ENCODE data around the gene GFPT1.

The GFPT1 gene

DNA sequence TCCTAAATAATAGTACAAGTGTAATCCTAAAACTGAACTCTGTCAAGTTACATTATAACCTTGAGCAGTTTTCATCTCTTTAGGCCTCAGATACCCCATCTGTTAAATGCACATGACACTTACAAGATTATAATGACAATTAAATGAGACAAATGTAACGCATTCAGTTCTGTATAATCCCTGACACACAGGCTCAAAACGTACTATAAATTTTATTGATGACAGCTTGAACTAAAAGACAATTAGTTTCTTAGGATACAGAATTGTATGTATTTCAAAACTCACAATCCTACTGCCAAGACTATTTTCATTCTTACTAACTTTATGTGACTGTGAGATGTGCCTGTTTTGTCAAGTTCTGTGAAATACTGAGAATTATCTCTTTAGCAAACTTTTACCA lies 56.2 kb downstream of the GFPT1 start:
- no peak overlapping the region for H3K27ac ChIP-seq (ENCODE audit: extremely low read depth, low read depth, low read length)
- CTCF ChIA-PET, result no interaction called here
- POLR2A ChIA-PET, result no interaction called here
- H3K9me3 ChIP-seq (ENCODE audit: control insufficient read depth, insufficient read depth, low read depth, low read length), result no peaks in the 10 kb centered on the region
- peaks cover 57 to 71% of the 10 kb centered on the region in 2 experiments for H3K36me3 ChIP-seq (ENCODE audit: control insufficient read depth in 2 of 2, insufficient read depth in 1 of 2, low read length in 2 of 2)
- H3K4me3 ChIP-seq (ENCODE audit: low read depth, low read length), result no peak overlapping the region
- TF ChIP-seq, protein P1, sequence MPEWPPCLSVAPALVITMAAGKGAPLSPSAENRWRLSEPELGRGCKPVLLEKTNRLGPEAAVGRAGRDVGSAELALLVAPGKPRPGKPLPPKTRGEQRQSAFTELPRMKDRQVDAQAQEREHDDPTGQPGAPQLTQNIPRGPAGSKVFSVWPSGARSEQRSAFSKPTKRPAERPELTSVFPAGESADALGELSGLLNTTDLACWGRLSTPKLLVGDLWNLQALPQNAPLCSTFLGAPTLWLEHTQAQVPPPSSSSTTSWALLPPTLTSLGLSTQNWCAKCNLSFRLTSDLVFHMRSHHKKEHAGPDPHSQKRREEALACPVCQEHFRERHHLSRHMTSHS (tag by site-specific recombination; IDR thresholded peaks at IDR 0.05), result no peak
- no peak for TF ChIP-seq TCF7L2 (IDR thresholded peaks at IDR 0.05; ENCODE audit: borderline replicate concordance, low read depth, low read length)
- TF ChIP-seq HOXA7 (CRISPR knock-in tag; IDR thresholded peaks at IDR 0.05; ENCODE audit: borderline replicate concordance), result no peak
- TF ChIP-seq ZSCAN16 (tag by site-specific recombination; IDR thresholded peaks at IDR 0.05), result no peak
- TF ChIP-seq ZNF140 (tag by site-specific recombination; IDR thresholded peaks at IDR 0.05), result no peak
- no peak for TF ChIP-seq ZNF175 (tag by site-specific recombination; IDR thresholded peaks at IDR 0.05)
- TF ChIP-seq, protein P2, sequence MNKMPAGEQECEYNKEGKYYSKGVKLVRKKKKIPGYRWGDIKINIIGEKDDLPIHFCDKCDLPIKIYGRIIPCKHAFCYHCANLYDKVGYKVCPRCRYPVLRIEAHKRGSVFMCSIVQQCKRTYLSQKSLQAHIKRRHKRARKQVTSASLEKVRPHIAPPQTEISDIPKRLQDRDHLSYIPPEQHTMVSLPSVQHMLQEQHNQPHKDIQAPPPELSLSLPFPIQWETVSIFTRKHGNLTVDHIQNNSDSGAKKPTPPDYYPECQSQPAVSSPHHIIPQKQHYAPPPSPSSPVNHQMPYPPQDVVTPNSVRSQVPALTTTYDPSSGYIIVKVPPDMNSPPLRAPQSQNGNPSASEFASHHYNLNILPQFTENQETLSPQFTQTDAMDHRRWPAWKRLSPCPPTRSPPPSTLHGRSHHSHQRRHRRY (tag by site-specific recombination; IDR thresholded peaks at IDR 0.05), result no peak
- no peaks in the 10 kb centered on the region for H3K4me1 ChIP-seq (ENCODE audit: control insufficient read depth, insufficient read depth, low read length)

DNA sequence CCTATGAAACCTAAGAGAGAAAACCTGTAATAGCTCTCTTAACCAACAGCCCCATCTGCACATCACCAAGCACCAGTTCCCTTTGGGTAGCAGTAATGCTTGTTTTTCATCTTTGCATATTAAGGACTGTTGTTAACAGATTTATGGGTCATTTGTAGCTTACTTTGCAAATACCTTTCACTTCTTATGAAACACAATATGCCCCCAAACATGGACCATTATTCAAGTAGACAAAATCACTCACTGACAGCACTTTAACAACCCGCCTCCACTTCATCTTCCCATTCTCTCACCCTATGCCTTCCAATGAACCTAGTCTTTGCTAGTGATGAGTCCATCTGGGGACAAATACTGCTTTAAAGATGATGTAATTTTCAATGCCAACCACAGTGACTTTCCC lies 64.4 kb downstream of the GFPT1 start:
- Histone ChIP-seq H3K36me3 (ENCODE audit: control insufficient read depth in 2 of 2, insufficient read depth in 1 of 2, low read length in 2 of 2) (peaks cover 26 to 33% of the 10 kb centered on the region in 2 experiments), H3K4me3 (ENCODE audit: low read depth, low read length) (no peak overlapping the region), H3K27ac (ENCODE audit: extremely low read depth, low read depth, low read length) (no peak overlapping the region), H3K4me1 (ENCODE audit: control insufficient read depth, insufficient read depth, low read length) (peaks cover 4% of the 10 kb centered on the region; the same call in 1 of the 2 replicates), H3K9me3 (ENCODE audit: control insufficient read depth, insufficient read depth, low read depth, low read length) (no peaks in the 10 kb centered on the region)
- TF ChIP-seq ZNF549 (tag by site-specific recombination; IDR thresholded peaks at IDR 0.05), result no peak
- TF ChIP-seq, protein P3, sequence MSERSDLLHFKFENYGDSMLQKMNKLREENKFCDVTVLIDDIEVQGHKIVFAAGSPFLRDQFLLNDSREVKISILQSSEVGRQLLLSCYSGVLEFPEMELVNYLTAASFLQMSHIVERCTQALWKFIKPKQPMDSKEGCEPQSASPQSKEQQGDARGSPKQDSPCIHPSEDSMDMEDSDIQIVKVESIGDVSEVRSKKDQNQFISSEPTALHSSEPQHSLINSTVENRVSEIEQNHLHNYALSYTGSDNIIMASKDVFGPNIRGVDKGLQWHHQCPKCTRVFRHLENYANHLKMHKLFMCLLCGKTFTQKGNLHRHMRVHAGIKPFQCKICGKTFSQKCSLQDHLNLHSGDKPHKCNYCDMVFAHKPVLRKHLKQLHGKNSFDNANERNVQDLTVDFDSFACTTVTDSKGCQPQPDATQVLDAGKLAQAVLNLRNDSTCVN (tag by site-specific recombination; optimal IDR thresholded peaks at IDR 0.05), result no peak
- TF ChIP-seq OVOL3 (tag by site-specific recombination; IDR thresholded peaks at IDR 0.05), result no peak
- TF ChIP-seq OSR2 (tag by site-specific recombination; IDR thresholded peaks at IDR 0.05), result peak; percentile 13; the same call in 1 of the 2 replicates
- TF ChIP-seq, protein P4, sequence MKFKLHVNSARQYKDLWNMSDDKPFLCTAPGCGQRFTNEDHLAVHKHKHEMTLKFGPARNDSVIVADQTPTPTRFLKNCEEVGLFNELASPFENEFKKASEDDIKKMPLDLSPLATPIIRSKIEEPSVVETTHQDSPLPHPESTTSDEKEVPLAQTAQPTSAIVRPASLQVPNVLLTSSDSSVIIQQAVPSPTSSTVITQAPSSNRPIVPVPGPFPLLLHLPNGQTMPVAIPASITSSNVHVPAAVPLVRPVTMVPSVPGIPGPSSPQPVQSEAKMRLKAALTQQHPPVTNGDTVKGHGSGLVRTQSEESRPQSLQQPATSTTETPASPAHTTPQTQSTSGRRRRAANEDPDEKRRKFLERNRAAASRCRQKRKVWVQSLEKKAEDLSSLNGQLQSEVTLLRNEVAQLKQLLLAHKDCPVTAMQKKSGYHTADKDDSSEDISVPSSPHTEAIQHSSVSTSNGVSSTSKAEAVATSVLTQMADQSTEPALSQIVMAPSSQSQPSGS (tag by site-specific recombination; IDR thresholded peaks at IDR 0.05; ENCODE audit: low read depth), result 0 out of 2 replicates have a peak, but pooled peaks have one; percentile 27
- TF ChIP-seq, protein P5, sequence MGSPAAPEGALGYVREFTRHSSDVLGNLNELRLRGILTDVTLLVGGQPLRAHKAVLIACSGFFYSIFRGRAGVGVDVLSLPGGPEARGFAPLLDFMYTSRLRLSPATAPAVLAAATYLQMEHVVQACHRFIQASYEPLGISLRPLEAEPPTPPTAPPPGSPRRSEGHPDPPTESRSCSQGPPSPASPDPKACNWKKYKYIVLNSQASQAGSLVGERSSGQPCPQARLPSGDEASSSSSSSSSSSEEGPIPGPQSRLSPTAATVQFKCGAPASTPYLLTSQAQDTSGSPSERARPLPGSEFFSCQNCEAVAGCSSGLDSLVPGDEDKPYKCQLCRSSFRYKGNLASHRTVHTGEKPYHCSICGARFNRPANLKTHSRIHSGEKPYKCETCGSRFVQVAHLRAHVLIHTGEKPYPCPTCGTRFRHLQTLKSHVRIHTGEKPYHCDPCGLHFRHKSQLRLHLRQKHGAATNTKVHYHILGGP (tag by site-specific recombination; IDR thresholded peaks at IDR 0.05), result no peak
- TF ChIP-seq ZNF623 (tag by site-specific recombination; IDR thresholded peaks at IDR 0.05), result no peak
- no peak for TF ChIP-seq ZNF558 (tag by site-specific recombination; IDR thresholded peaks at IDR 0.05)
- TF ChIP-seq, protein P6, sequence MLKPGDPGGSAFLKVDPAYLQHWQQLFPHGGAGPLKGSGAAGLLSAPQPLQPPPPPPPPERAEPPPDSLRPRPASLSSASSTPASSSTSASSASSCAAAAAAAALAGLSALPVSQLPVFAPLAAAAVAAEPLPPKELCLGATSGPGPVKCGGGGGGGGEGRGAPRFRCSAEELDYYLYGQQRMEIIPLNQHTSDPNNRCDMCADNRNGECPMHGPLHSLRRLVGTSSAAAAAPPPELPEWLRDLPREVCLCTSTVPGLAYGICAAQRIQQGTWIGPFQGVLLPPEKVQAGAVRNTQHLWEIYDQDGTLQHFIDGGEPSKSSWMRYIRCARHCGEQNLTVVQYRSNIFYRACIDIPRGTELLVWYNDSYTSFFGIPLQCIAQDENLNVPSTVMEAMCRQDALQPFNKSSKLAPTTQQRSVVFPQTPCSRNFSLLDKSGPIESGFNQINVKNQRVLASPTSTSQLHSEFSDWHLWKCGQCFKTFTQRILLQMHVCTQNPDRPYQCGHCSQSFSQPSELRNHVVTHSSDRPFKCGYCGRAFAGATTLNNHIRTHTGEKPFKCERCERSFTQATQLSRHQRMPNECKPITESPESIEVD (tag by site-specific recombination; IDR thresholded peaks at IDR 0.05), result peak; percentile 75
- TF ChIP-seq ZNF837 (tag by site-specific recombination; IDR thresholded peaks at IDR 0.05), result no peak
- TF ChIP-seq ZNF248 (tag by site-specific recombination; IDR thresholded peaks at IDR 0.05), result no peak
- TF ChIP-seq ZNF223 (tag by site-specific recombination; IDR thresholded peaks at IDR 0.05), result no peak
- TF ChIP-seq, protein P7, sequence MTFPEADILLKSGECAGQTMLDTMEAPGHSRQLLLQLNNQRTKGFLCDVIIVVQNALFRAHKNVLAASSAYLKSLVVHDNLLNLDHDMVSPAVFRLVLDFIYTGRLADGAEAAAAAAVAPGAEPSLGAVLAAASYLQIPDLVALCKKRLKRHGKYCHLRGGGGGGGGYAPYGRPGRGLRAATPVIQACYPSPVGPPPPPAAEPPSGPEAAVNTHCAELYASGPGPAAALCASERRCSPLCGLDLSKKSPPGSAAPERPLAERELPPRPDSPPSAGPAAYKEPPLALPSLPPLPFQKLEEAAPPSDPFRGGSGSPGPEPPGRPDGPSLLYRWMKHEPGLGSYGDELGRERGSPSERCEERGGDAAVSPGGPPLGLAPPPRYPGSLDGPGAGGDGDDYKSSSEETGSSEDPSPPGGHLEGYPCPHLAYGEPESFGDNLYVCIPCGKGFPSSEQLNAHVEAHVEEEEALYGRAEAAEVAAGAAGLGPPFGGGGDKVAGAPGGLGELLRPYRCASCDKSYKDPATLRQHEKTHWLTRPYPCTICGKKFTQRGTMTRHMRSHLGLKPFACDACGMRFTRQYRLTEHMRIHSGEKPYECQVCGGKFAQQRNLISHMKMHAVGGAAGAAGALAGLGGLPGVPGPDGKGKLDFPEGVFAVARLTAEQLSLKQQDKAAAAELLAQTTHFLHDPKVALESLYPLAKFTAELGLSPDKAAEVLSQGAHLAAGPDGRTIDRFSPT (tag by site-specific recombination; IDR thresholded peaks at IDR 0.05), result no peak
- TF ChIP-seq BCL11A (tag by site-specific recombination; IDR thresholded peaks at IDR 0.05; ENCODE audit: low read depth), result no peak
- no peak for TF ChIP-seq ZNF133 (tag by site-specific recombination; IDR thresholded peaks at IDR 0.05)
- ChIA-PET CTCF (interaction anchor here (0.6 to 0.7 kb wide), 2 partner anchors 14 to 120 kb away, joined by 3 to 4 read pairs; no protein-coding TSS in a partner anchor), POLR2A (no interaction called here)

Data from HEK293 (cell line).